Smooth muscle cell of the brain vasculature (primary cell): ENCODE results near the gene ARHGEF7.
"Not testable (repeated sequence)": the region's sequence is repeated elsewhere in the genome, so short reads cannot be mapped to it uniquely, and the experiment has no call there.

Experiments used
- DNase-seq: peaks from one replicate; pipeline ENCODE4 v3.0.0-alpha.2; 2012; ENCODE audit warnings: low read depth, low spot score

The ARHGEF7 gene

GRCh38 chr13:111171112-111171511, 56.0 kb downstream of the ARHGEF7 start:
- DNase-seq: no peak

- DNase-seq: no peak
Measured at GRCh38 chr13:111171629-111172028, 56.5 kb downstream of the ARHGEF7 start.

GRCh38 chr13:111174377-111175114, 59.4 kb downstream of the ARHGEF7 start:
- DNase-seq: no peak

DNA sequence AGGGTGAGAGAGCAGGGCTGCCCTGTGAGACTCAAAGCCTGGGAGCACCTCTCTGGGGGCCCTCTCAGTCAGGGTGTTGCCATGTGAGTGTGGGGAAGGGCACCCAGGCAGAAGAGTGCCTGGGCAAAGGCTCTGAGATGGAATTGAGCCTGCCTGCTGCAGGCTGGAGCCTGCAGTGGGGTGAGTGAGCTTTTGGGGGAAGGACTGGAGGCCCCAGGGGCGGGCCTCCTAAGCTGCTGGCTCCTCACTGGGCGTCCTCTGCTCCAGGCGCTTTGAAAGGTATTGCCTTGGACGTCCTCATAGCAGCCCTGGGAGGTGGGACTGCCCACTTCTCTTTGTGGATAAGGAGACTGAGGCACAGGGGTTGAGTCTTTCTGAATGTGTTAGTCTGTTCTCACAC, 60.3 kb downstream of the ARHGEF7 start:
- DNase-seq: no peak

DNA sequence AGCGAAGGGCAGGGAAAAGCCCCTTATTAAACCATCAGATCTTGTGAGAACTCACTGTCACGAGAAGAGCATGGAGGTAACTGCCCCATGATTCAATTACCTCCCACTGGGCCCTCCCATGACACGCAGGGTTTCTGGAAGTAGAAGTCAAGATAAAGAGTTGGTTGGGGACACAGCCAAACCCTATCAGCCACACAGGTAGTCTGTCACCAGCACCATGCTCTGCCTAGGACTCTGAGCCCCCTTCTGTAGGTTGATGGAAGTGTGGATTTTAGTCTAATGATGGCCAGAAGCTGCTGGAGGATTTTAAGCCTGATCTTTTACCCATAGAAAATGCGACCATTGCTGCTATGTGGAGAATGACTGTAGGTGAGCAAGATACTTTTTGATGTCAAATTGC, 60.8 kb downstream of the ARHGEF7 start:
- DNase-seq: no peak

DNA sequence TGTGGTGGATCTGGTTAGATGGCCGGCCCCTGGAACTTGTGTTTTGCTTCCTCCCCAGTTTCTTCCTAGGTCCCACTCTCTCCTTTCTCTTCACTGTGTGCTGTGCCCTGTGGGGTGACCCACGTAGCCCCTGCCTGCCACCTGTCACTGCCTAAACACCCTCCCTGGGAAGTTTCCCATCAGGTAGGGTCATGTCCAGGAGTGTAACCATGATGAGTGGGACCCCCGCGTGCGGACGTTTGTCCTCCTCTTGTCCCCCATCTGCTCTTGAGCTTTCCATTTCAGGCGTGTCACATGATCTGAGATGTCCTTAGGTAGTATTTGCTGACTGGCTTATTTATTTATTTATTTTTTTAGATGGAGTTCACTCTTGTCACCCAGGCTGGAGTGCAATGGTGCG, 61.3 kb downstream of the ARHGEF7 start:
- no peak for DNase-seq

DNA sequence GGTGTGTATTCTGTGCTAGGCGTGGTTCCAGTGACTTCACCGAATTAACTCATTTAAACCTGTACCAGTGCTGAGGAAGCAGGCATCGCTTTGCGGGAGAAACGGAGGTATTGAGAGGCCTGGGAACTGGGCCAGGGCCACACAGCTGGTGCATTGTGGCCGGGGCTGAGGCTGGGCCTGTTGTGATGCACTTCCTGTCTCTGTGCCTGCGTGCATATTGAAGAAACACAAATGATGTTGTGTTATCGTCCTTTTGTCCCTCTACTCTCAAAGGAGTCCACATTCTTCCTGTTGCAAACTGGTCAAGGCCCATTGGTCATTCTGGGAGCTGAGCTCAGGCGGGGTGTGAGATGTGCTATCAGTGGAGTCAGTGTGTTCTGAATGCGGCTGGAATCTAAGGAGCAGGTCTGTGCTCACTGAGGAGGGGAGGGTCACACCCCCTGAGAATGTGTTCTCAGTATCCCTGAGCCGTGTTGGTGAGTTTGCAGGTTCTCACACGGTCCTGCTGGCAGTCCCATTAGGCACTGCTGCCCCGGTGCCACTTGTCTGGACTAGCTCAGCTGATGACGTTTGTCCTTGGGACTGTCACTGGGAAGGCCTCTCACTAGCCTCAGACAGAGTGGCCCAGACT, 62.1 kb downstream of the ARHGEF7 start:
- DNase-seq: peak; percentile 60

- DNase-seq: peak; percentile 92
Measured at GRCh38 chr13:111177921-111178320, 62.8 kb downstream of the ARHGEF7 start.

GRCh38 chr13:111178402-111178801, 63.3 kb downstream of the ARHGEF7 start:
- no peak for DNase-seq

- no peak for DNase-seq
Measured at GRCh38 chr13:111179908-111180760, 65.0 kb downstream of the ARHGEF7 start.

GRCh38 chr13:111181977-111182376, 66.9 kb downstream of the ARHGEF7 start:
- no peak for DNase-seq

GRCh38 chr13:111183087-111183645, 68.1 kb downstream of the ARHGEF7 start:
- DNase-seq: no peak

DNA sequence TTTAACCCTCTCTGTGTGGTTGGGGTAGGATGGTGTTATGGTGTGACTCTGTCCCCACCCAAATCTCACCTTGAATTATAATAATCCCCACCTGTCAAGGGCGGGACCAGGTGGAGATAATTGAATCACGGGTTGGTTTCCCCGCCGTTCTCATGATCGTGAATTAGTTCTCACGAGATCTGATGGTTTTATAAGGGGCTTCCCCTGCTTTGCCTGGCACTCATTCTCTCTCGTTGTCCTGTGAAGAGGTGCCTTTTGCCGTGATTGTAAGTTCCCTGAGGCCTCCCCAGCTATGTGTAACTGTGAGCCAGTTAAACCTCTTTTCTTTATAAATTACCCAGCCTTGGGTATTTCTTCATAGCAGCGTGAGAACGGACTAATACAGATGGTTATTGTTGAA, 68.8 kb downstream of the ARHGEF7 start:
- DNase-seq: no peak

- DNase-seq: no peak
Measured at GRCh38 chr13:111184458-111185401, 69.6 kb downstream of the ARHGEF7 start.

DNA sequence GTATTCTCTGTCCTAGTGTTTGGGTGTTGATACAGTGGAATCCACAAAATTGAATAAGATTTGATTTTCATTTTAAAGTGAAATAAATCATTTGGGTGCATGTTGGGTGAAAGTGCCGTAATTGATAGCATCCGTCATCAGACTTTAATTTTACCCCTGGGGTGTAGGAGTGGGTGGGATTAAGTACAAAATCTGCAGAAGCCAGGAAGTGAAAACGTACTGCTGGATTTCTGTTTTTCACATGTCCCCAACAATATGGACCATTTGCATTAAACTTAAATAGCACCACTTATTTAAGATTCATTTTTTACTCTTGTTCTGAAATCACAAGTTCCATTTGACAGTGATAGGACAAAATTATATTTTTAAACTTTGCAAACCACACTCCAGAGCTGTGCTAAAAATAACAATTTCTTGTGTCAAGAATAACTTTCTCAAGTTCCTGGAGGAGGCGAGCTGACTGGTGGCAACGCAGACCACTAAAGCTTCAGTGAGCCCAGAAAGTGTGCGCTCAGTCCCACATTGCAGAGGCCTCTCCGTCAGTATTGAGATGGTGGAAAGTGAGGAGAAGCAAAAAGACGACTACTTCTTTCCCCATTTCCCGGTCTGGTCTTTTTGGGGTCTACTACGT, 71.3 kb downstream of the ARHGEF7 start:
- DNase-seq: no peak

DNA sequence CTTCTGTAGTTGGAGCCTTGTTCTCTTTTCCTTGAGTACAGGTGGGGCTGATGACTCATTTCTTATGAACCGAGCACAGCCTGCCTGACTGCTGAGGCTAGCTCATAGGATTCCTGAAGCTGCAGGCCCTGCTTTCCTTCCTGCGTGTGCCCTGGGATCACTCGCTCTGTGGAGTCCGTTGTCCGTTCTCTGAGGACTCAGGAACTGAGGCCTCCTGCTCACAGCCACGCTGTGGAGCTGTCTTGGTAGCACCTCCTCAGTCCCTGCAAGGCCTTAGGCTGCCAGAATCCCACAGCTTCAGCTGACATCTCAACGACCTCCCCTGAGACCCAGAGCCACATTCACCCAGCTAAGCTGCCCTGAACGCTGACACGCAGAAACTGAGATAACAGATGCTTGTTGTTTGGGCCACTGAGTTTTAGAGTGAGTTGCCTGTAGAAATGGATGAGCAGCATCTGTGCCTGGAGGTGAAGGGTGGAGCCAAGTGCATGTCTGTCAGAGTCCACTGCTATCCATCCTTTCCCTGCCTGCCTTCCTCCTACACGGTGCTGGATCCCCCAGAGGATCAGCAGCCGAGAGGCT, 72.9 kb downstream of the ARHGEF7 start:
- DNase-seq: no peak

- DNase-seq: not testable (repeated sequence)
Measured at GRCh38 chr13:111189064-111189505, 74.0 kb downstream of the ARHGEF7 start.

DNA sequence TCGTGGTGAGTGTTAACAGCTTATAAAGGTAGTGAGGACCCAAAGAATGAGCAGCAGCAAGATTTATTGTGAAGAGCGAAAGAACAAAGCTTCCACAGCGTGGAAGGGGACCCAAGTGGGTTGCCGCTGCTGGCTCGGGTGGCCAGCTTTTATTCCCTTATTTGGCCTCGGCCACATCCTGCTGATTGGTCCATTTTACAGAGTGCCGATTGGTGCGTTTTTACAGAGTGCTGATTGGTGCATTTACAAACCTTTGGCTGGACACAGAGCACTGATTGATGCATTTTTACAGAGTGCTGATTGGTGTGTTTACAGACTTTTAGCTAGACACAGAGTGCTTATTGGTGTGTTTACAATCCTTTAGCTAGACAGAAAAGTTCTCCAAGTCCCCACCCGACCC, 74.4 kb downstream of the ARHGEF7 start:
- not testable (repeated sequence) for DNase-seq

GRCh38 chr13:111193223-111193622, 78.1 kb downstream of the ARHGEF7 start:
- DNase-seq: not testable (repeated sequence)

DNA sequence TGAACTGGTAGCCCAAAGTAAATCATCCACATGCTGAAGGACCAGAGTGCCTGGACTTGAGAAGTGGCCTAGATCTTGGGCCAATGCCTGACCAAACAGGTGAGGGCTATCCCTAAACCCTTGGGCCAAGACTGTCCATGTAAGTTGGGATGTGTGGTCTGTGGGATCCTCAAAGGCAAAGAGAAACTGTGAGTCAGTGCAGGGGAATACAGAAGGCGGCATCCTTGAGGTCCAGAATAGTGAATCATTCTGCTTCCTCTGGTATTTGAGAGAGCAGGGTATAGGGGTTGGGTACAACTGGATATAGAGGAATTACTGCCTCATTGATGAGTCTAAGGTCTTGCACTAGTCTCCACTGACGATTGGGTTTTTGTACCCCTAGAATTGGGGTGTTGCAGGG, 79.5 kb downstream of the ARHGEF7 start:
- not testable (repeated sequence) for DNase-seq
